Panc1 (cell line): ENCODE data around the gene DPEP1.

ENCODE experiments used
- POLR2AphosphoS5 ChIP-seq: IDR thresholded peaks from 2 replicates; pipeline ENCODE4 v1.6.1; 2012; ENCODE audit warnings: mild to moderate bottlenecking, low read depth, low read length, moderate library complexity
- TF ChIP-seq, protein P1 (sequence below): fragments of 450-650 bp; IDR thresholded peaks from 2 replicates; pipeline ENCODE4 v1.5.1; 2017; ENCODE audit warnings: mild to moderate bottlenecking

DNA sequence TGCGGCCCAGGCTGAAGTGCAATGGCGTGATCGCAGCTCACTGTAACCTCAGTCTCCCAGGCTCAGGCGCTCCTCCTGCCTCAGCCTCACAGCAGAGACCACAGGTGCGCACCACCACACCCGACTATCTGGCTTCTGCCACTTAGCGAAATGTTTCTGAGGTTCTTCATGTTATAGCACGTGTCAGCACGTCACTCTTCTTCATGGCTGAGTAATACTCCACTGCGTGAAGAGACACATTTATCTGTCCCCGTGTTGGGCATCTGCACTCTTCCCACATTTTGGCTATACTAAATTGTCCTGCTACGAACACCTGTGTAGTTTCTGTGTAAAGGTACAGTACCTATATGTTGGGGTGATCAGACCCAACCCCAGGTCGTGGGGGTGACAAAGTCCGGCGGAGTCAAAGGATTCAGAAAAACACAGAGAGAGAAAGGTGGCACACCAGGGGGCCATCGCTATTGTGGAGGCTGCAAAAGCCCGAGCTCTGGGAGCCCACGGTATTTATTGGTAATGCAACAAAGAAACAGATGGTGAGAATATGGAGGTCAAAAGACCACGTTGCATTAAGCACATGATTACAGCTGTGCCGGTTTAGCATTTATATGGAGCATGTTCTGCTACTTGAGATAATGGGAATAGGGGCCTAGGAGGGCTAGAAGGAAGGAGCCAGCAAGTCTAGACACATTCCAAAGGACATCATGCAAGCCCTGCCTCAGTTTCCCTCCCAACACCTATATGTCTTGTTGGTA, 851 bp upstream of the DPEP1 start:
- TF ChIP-seq, protein P1, sequence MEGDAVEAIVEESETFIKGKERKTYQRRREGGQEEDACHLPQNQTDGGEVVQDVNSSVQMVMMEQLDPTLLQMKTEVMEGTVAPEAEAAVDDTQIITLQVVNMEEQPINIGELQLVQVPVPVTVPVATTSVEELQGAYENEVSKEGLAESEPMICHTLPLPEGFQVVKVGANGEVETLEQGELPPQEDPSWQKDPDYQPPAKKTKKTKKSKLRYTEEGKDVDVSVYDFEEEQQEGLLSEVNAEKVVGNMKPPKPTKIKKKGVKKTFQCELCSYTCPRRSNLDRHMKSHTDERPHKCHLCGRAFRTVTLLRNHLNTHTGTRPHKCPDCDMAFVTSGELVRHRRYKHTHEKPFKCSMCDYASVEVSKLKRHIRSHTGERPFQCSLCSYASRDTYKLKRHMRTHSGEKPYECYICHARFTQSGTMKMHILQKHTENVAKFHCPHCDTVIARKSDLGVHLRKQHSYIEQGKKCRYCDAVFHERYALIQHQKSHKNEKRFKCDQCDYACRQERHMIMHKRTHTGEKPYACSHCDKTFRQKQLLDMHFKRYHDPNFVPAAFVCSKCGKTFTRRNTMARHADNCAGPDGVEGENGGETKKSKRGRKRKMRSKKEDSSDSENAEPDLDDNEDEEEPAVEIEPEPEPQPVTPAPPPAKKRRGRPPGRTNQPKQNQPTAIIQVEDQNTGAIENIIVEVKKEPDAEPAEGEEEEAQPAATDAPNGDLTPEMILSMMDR: no peak
- TF ChIP-seq POLR2AphosphoS5: no peak
